IMR-90 (cell line): Measurements from ENCODE around the gene ACTN2. TPM values are rescaled to one million over a fixed set of nuclear protein-coding genes. Genes with fewer than 3 reads are reported as not detected.

Source experiments
- ATAC-seq: fragments of 200-7000 bp; cut with Tn5 transposase; 2 replicates; pipeline ENCODE4 v1.9.1; 2020; ENCODE audit warnings: low read depth, mild to moderate bottlenecking, moderate library complexity
- BruUV-seq: library from RNA; stranded (reverse); fragments of 400-500 nt; replicated peaks from 2 replicates; lab custom pipeline; 2021; lab: Mats Ljungman, UMichigan
- CTCF ChIA-PET: fragments of 300-600 bp; formaldehyde crosslinking; extraction: SDS; loops from one replicate; lab custom pipeline; 2021; ENCODE audit warnings: antibody characterized with exemption; lab: Yijun Ruan, JAX
- POLR2A ChIA-PET: fragments of 300-600 bp; sonication (Branson Sonifier 250); formaldehyde crosslinking; loops from one replicate; lab custom pipeline; 2022; ENCODE audit warnings: antibody characterized with exemption; ENCODE audit not compliant: unreplicated experiment; lab: Charles Lee
- DNase-seq: peaks from one replicate; pipeline ENCODE4 v3.0.0; 2013
- H2AFZ ChIP-seq: replicated peaks from 2 replicates; pipeline ENCODE3; 2013; ENCODE audit warnings: low read length, mild to moderate bottlenecking; ENCODE audit not compliant: poor library complexity
- H2AK5ac ChIP-seq: 2 replicates; pipeline ENCODE4 v1.6.1; 2013; ENCODE audit warnings: low read depth, low read length, inconsistent platforms
- H2AK9ac ChIP-seq: replicated peaks from 2 replicates; pipeline ENCODE3; 2013; ENCODE audit warnings: mild to moderate bottlenecking, low read depth, low read length, moderate library complexity; ENCODE audit not compliant: poor library complexity
- H2BK120ac ChIP-seq: 2 replicates; pipeline ENCODE4 v1.6.1; 2013; ENCODE audit warnings: low read depth, low read length, inconsistent platforms
- H2BK15ac ChIP-seq: 3 replicates; pipeline ENCODE4 v1.6.1; 2013; ENCODE audit warnings: low read depth, low read length, inconsistent platforms
- H2BK20ac ChIP-seq: 2 replicates; pipeline ENCODE4 v1.6.1; 2013; ENCODE audit warnings: low read depth, mild to moderate bottlenecking, inconsistent platforms, low read length, moderate library complexity
- H2BK5ac ChIP-seq: 2 replicates; pipeline ENCODE4 v1.6.1; 2013; ENCODE audit warnings: mild to moderate bottlenecking, low read depth, low read length, inconsistent platforms; ENCODE audit not compliant: poor library complexity, severe bottlenecking
- H3K14ac ChIP-seq: replicated peaks from 2 replicates; pipeline ENCODE4 v1.6.1; 2013; ENCODE audit warnings: low read depth, low read length, inconsistent platforms
- H3K18ac ChIP-seq: 2 replicates; pipeline ENCODE4 v1.6.1; 2013; ENCODE audit warnings: low read depth, low read length, control low read depth
- H3K23ac ChIP-seq: 2 replicates; pipeline ENCODE4 v1.6.1; 2013; ENCODE audit warnings: low read depth, low read length, inconsistent platforms
- H3K27ac ChIP-seq: 2 replicates; pipeline ENCODE4 v1.5.1; 2013; ENCODE audit warnings: mild to moderate bottlenecking, control low read depth, low read length; ENCODE audit not compliant: insufficient read depth
- H3K27me3 ChIP-seq: 2 replicates; pipeline ENCODE4 v1.6.1; 2013; ENCODE audit warnings: low read length; ENCODE audit not compliant: control insufficient read depth, insufficient read depth
- H3K36me3 ChIP-seq: 2 replicates; pipeline ENCODE4 v1.6.1; 2013; ENCODE audit warnings: low read length, mixed read lengths; ENCODE audit not compliant: control insufficient read depth, insufficient read depth
- H3K4ac ChIP-seq: 2 replicates; pipeline ENCODE4 v1.6.1; 2013; ENCODE audit warnings: low read depth, low read length, inconsistent platforms
- H3K4me1 ChIP-seq: 2 replicates; pipeline ENCODE4 v1.6.1; 2013; ENCODE audit warnings: low read length, mixed read lengths; ENCODE audit not compliant: control insufficient read depth, insufficient read depth
- H3K4me2 ChIP-seq: 2 replicates; pipeline ENCODE4 v1.6.1; 2013; ENCODE audit warnings: low read depth, mild to moderate bottlenecking, control low read depth, low read length, moderate library complexity
- H3K4me3 ChIP-seq: 2 replicates; pipeline ENCODE4 v1.5.1; 2013; ENCODE audit warnings: low read depth, mild to moderate bottlenecking, control low read depth, low read length, moderate library complexity; ENCODE audit not compliant: insufficient read depth
- H3K56ac ChIP-seq: 2 replicates; pipeline ENCODE4 v1.6.1; 2013; ENCODE audit warnings: low read length, inconsistent platforms; ENCODE audit not compliant: insufficient read depth; ENCODE audit errors: extremely low read depth
- H3K79me1 ChIP-seq, 2 experiments: 2 replicates each; pipeline ENCODE4 v1.6.1; 2013; ENCODE audit warnings: low read length in 2 of 2, inconsistent platforms in 1 of 2, low read depth in 1 of 2
- H3K9ac ChIP-seq: 2 replicates; pipeline ENCODE4 v1.6.1; 2013; ENCODE audit warnings: low read depth, low read length, control low read depth
- H3K9me1 ChIP-seq: 2 replicates; pipeline ENCODE4 v1.6.1; 2013; ENCODE audit warnings: low read length, inconsistent platforms; ENCODE audit not compliant: insufficient read depth
- H3K9me3 ChIP-seq: 2 replicates; pipeline ENCODE4 v1.6.1; 2013; ENCODE audit warnings: low read length; ENCODE audit not compliant: control insufficient read depth, insufficient read depth
- H4K20me1 ChIP-seq: 2 replicates; pipeline ENCODE4 v1.6.1; 2013; ENCODE audit warnings: low read length, inconsistent platforms; ENCODE audit not compliant: insufficient read depth
- H4K5ac ChIP-seq: 2 replicates; pipeline ENCODE4 v1.6.1; 2013; ENCODE audit warnings: mild to moderate bottlenecking, low read depth, low read length, control low read depth
- H4K8ac ChIP-seq, 2 experiments: 2 replicates each; pipeline ENCODE4 v1.6.1; 2013; ENCODE audit warnings: low read depth in 2 of 2, low read length in 2 of 2, control low read depth in 1 of 2, inconsistent platforms in 1 of 2
- H4K91ac ChIP-seq: 2 replicates; pipeline ENCODE4 v1.6.1; 2013; ENCODE audit warnings: low read depth, low read length, inconsistent platforms; ENCODE audit not compliant: insufficient read depth
- BHLHE40 ChIP-seq: fragments of 150-350 bp; IDR thresholded peaks from 2 replicates; pipeline ENCODE4 v1.6.1; 2016; ENCODE audit warnings: mild to moderate bottlenecking, low read depth, low read length
- CEBPB ChIP-seq: IDR thresholded peaks from 2 replicates; pipeline ENCODE4 v1.6.1; 2012; ENCODE audit warnings: low read depth, low read length, improper control_type of control experiment
- CHD1 ChIP-seq: IDR thresholded peaks from 2 replicates; pipeline ENCODE4 v1.6.1; 2012; ENCODE audit warnings: low read depth, low read length, improper control_type of control experiment
- CTCF ChIP-seq: conservative IDR thresholded peaks from 2 replicates; pipeline ENCODE4 v1.5.1; 2012; ENCODE audit warnings: mild to moderate bottlenecking, low read depth, low read length, improper control_type of control experiment
- ELK1 ChIP-seq: fragments of 150-350 bp; IDR thresholded peaks from 2 replicates; pipeline ENCODE4 v1.6.1; 2016; ENCODE audit warnings: low read depth, mild to moderate bottlenecking, low read length, moderate library complexity, borderline replicate concordance
- FOS ChIP-seq: fragments of 150-350 bp; IDR thresholded peaks from 2 replicates; pipeline ENCODE4 v1.6.1; 2016; ENCODE audit warnings: low read depth, low read length
- MAFK ChIP-seq: IDR thresholded peaks from 2 replicates; pipeline ENCODE4 v1.6.1; 2012; ENCODE audit warnings: low read depth, low read length, improper control_type of control experiment
- MAZ ChIP-seq: IDR thresholded peaks from 2 replicates; pipeline ENCODE4 v1.6.1; 2012; ENCODE audit warnings: low read depth, mild to moderate bottlenecking, low read length, improper control_type of control experiment, moderate library complexity, borderline replicate concordance
- MXI1 ChIP-seq: IDR thresholded peaks from 2 replicates; pipeline ENCODE4 v1.6.1; 2012; ENCODE audit warnings: low read depth, mild to moderate bottlenecking, low read length, moderate library complexity, borderline replicate concordance
- NFE2L2 ChIP-seq: fragments of 150-350 bp; IDR thresholded peaks from 2 replicates; pipeline ENCODE4 v1.6.1; 2016; ENCODE audit warnings: low read depth, mild to moderate bottlenecking, low read length
- POLR2A ChIP-seq: IDR thresholded peaks from 2 replicates; pipeline ENCODE4 v1.6.1; 2012; ENCODE audit warnings: mild to moderate bottlenecking, low read depth, low read length
- RAD21 ChIP-seq: IDR thresholded peaks from 2 replicates; pipeline ENCODE4 v1.6.1; 2012; ENCODE audit warnings: low read length, improper control_type of control experiment
- RCOR1 ChIP-seq: IDR thresholded peaks from 2 replicates; pipeline ENCODE4 v1.6.1; 2012; ENCODE audit warnings: mild to moderate bottlenecking, low read length, improper control_type of control experiment; ENCODE audit not compliant: insufficient replicate concordance
- RFX5 ChIP-seq: IDR thresholded peaks from 2 replicates; pipeline ENCODE4 v1.8.0; 2012; ENCODE audit warnings: low read depth, mild to moderate bottlenecking, low read length, moderate library complexity
- SMC3 ChIP-seq: fragments of 150-350 bp; IDR thresholded peaks from 2 replicates; pipeline ENCODE4 v1.6.1; 2016; ENCODE audit warnings: low read depth, mild to moderate bottlenecking, antibody characterized with exemption, low read length, moderate library complexity
- USF2 ChIP-seq: fragments of 150-350 bp; IDR thresholded peaks from 2 replicates; pipeline ENCODE4 v1.6.1; 2017; ENCODE audit warnings: mild to moderate bottlenecking, antibody characterized with exemption, low read length, low read depth
- WGBS, 2 experiments: methylation state at CpG; one replicate each; pipeline versions ENCODE4 v1.1.5 to v1.1.7; 2013; ENCODE audit warnings: missing lambda C conversion rate in 2 of 2; ENCODE audit not compliant: insufficient read length in 1 of 2; ENCODE audit errors: extremely low coverage in 2 of 2; 5-methylcytosine and 5-hydroxymethylcytosine counted together
- dilution Hi-C: fragments of 300-500 bp; cut with HindIII; formaldehyde crosslinking; loops from one replicate; pipeline ENCODE4 v1.14.3; 2018; ENCODE audit warnings: low sequenced_read_pairs; ENCODE audit not compliant: unreplicated experiment
- in situ Hi-C: fragments of 300-500 bp; cut with MboI; formaldehyde crosslinking; loops from 3 replicates; pipeline ENCODE4 v1.14.3; 2019; ENCODE audit warnings: low sequenced_read_pairs, inconsistent platforms, mixed read lengths
- intact Hi-C: fragments of 100-400 bp; cut with micrococcal nuclease; formaldehyde crosslinking; loops from 2 replicates; pipeline ENCODE4 v1.10.0; 2022
- polyA plus RNA-seq, 3 experiments: library from polyadenylated mRNA; depleted of rRNA; stranded (reverse); fragments of >200 nt; gene quantifications; 2 replicates each; pipeline ENCODE4 v1.2.3, GENCODE V29; 2012; ENCODE audit warnings: low replicate concordance in 1 of 3
- total RNA-seq: library from RNA; depleted of rRNA; stranded (reverse); fragments of >200 nt; gene quantifications from 2 replicates; pipeline ENCODE4 v1.2.3, GENCODE V29; 2012

The ACTN2 gene
- total and polyA plus RNA-seq, 2 of the 4 experiments (the other 2 are of a cell fraction) = under 0.01 TPM; not detected in 1

- Histone ChIP-seq H3K4me1 (no peaks in the 10 kb centered on the region), H3K23ac (no peak overlapping the region), H3K56ac (no peak overlapping the region), H4K91ac (no peak overlapping the region), H3K36me3 (no peaks in the 10 kb centered on the region), H2AK5ac (no peak overlapping the region), H4K8ac (no peak overlapping the region), H4K5ac (no peak overlapping the region), H2AK9ac (no peak overlapping the region), H2BK5ac (no peak overlapping the region), H2AFZ (no peak overlapping the region), H3K9me1 (no peaks in the 10 kb centered on the region), H3K4me2 (no peak overlapping the region), H2BK15ac (no peak overlapping the region), H3K9me3 (peaks cover 5% of the 10 kb centered on the region), H3K9ac (no peak overlapping the region), H3K4ac (no peak overlapping the region), H3K27ac (no peak overlapping the region), H3K27me3 (no peaks in the 10 kb centered on the region), H3K79me1 (no peaks in the 10 kb centered on the region), H3K18ac (no peak overlapping the region), H2BK20ac (no peak overlapping the region), H3K4me3 (no peak overlapping the region), H3K14ac (no peak overlapping the region), H4K20me1 (no peaks in the 10 kb centered on the region), H2BK120ac (no peak overlapping the region)
- in situ Hi-C loops (no loop called here), intact Hi-C loops (no loop called here), dilution Hi-C loops (no loop called here)
- no TSS peak for BruUV-seq
- no peak for TF ChIP-seq NFE2L2
- TF ChIP-seq CEBPB = no peak
- no peak for TF ChIP-seq FOS
- no peak for TF ChIP-seq ELK1
- no peak for TF ChIP-seq RFX5
- TF ChIP-seq SMC3 = no peak
- no peak for TF ChIP-seq BHLHE40
- no peak for TF ChIP-seq MAZ
- TF ChIP-seq POLR2A = no peak
- TF ChIP-seq CTCF = no peak
- no peak for TF ChIP-seq USF2
- no peak for TF ChIP-seq MAFK
- no peak for TF ChIP-seq RAD21
- TF ChIP-seq RCOR1 = no peak
- TF ChIP-seq MXI1 = no peak
- no peak for TF ChIP-seq CHD1
- no CpG with 5 or more reads among the region's 8 CpGs for WGBS, 2 experiments
- no peak for DNase-seq
- no peak for ATAC-seq
- CTCF ChIA-PET = no interaction called here
- POLR2A ChIA-PET = no interaction called here
These were observed 48.0 kb downstream of the ACTN2 start for GRCh38 chr1:236734141-236734765.
